Mammary epithelial cell (primary cell): ENCODE data around the gene GDPD5.

Experiments
- CTCF ChIP-seq, 2 donors: IDR thresholded peaks in 1 of 2; conservative IDR thresholded peaks in 1 of 2; 2 replicates each; pipeline ENCODE4 v1.5.1; 2011 to 2012; ENCODE audit warnings: inconsistent platforms in 2 of 2, low read length in 2 of 2, mild to moderate bottlenecking in 2 of 2, control low read depth in 1 of 2, low read depth in 1 of 2; ENCODE audit not compliant: insufficient read depth in 1 of 2; ENCODE audit errors: extremely low read depth in 1 of 2
- EZH2 ChIP-seq: IDR thresholded peaks from 2 replicates; pipeline ENCODE4 v1.6.1; 2012; ENCODE audit warnings: low read length, inconsistent platforms, borderline replicate concordance

GRCh38 chr11:75506827-75507226 is 18.9 kb downstream of the GDPD5 start:
- TF ChIP-seq CTCF (conservative IDR thresholded peaks at IDR 0.05 in 1 of 2, IDR thresholded peaks at IDR 0.05 in 1 of 2; ENCODE audit: extremely low read depth in 1 of 2, insufficient read depth in 1 of 2, low read depth in 1 of 2, low read length in 2 of 2) (no peak), EZH2 (no peak)
